Astrocyte (in vitro differentiated cells and primary cell): ENCODE results near the gene NUPR2. TPM values are rescaled to one million over a fixed set of nuclear protein-coding genes. Genes with fewer than 3 reads are reported as not detected.
"Not testable (repeated sequence)": the region's sequence is repeated elsewhere in the genome, so short reads cannot be mapped to it uniquely, and the experiment has no call there.

Experiments used
- DNase-seq: peaks from one replicate; pipeline ENCODE4 v3.0.0-alpha.2; 2010; ENCODE audit warnings: low read depth
- FAIRE-seq: peaks from 2 replicates; lab custom pipeline; 2011; peaks lifted over from hg19 to GRCh38; lab: Jason Lieb, UNC
- H2AFZ ChIP-seq: 2 replicates; pipeline ENCODE4 v1.6.0; 2012; ENCODE audit warnings: low read depth, low read length, inconsistent platforms
- H3K27ac ChIP-seq: 2 replicates; pipeline ENCODE4 v1.5.1; 2011; ENCODE audit warnings: low read depth, low read length, inconsistent platforms
- H3K27me3 ChIP-seq: 2 replicates; pipeline ENCODE4 v1.6.0; 2011; ENCODE audit warnings: low read length, inconsistent platforms; ENCODE audit not compliant: insufficient read depth
- H3K36me3 ChIP-seq: 2 replicates; pipeline ENCODE4 v1.5.1; 2011; ENCODE audit warnings: low read length, inconsistent platforms; ENCODE audit not compliant: insufficient read depth
- H3K4me1 ChIP-seq: 2 replicates; pipeline ENCODE4 v1.5.1; 2011; ENCODE audit warnings: low read length, inconsistent platforms; ENCODE audit not compliant: insufficient read depth
- H3K4me2 ChIP-seq: 2 replicates; pipeline ENCODE4 v1.6.0; 2012; ENCODE audit warnings: low read length, inconsistent platforms
- H3K4me3 ChIP-seq: 2 replicates; pipeline ENCODE4 v1.5.1; 2011; ENCODE audit warnings: low read depth, mild to moderate bottlenecking, low read length, inconsistent platforms; ENCODE audit not compliant: insufficient read depth
- H3K79me2 ChIP-seq: 2 replicates; pipeline ENCODE4 v1.6.0; 2012; ENCODE audit warnings: mild to moderate bottlenecking, low read length, inconsistent platforms; ENCODE audit not compliant: insufficient read depth
- H3K9ac ChIP-seq: 2 replicates; pipeline ENCODE4 v1.6.0; 2012; ENCODE audit warnings: mild to moderate bottlenecking, low read length, inconsistent platforms
- H3K9me3 ChIP-seq: 2 replicates; pipeline ENCODE4 v1.5.1; 2012; ENCODE audit warnings: low read depth, mild to moderate bottlenecking, low read length, inconsistent platforms; ENCODE audit not compliant: insufficient read depth
- H4K20me1 ChIP-seq: 2 replicates; pipeline ENCODE4 v1.6.0; 2012; ENCODE audit warnings: low read length, inconsistent platforms; ENCODE audit not compliant: insufficient read depth
- H3K27ac Mint-ChIP-seq: one replicate; pipeline ENCODE4 v1.8.0; 2021; ENCODE audit warnings: mild to moderate bottlenecking, mixed read lengths; ENCODE audit not compliant: unreplicated experiment
- H3K27me3 Mint-ChIP-seq: one replicate; pipeline ENCODE4 v1.8.0; 2021; ENCODE audit warnings: low read depth, mixed read lengths; ENCODE audit not compliant: unreplicated experiment
- H3K36me3 Mint-ChIP-seq: one replicate; pipeline ENCODE4 v1.8.0; 2021; ENCODE audit warnings: low read depth, mixed read lengths; ENCODE audit not compliant: unreplicated experiment
- H3K4me1 Mint-ChIP-seq: one replicate; pipeline ENCODE4 v1.8.0; 2021; ENCODE audit warnings: low read depth, mixed read lengths; ENCODE audit not compliant: unreplicated experiment
- H3K4me3 Mint-ChIP-seq: one replicate; pipeline ENCODE4 v1.8.0; 2021; ENCODE audit warnings: mild to moderate bottlenecking, moderate library complexity, mixed read lengths; ENCODE audit not compliant: unreplicated experiment
- H3K9me3 Mint-ChIP-seq: one replicate; pipeline ENCODE4 v1.8.0; 2021; ENCODE audit warnings: mild to moderate bottlenecking, mixed read lengths; ENCODE audit not compliant: unreplicated experiment
- CTCF ChIP-seq: IDR thresholded peaks from 2 replicates; pipeline ENCODE4 v1.5.1; 2011; ENCODE audit warnings: low read depth, mild to moderate bottlenecking, inconsistent platforms, low read length, moderate library complexity; ENCODE audit not compliant: insufficient read depth
- EZH2 ChIP-seq: IDR thresholded peaks from 2 replicates; pipeline ENCODE4 v1.6.1; 2012; ENCODE audit warnings: mild to moderate bottlenecking, low read length, inconsistent platforms; ENCODE audit not compliant: insufficient read depth
- total RNA-seq: library from RNA; stranded (reverse); gene quantifications from 2 replicates; pipeline ENCODE4 v1.2.1, GENCODE V29; 2021

NUPR2 gene
- total RNA-seq, 1 donor from 2014 or later, result not detected

DNA sequence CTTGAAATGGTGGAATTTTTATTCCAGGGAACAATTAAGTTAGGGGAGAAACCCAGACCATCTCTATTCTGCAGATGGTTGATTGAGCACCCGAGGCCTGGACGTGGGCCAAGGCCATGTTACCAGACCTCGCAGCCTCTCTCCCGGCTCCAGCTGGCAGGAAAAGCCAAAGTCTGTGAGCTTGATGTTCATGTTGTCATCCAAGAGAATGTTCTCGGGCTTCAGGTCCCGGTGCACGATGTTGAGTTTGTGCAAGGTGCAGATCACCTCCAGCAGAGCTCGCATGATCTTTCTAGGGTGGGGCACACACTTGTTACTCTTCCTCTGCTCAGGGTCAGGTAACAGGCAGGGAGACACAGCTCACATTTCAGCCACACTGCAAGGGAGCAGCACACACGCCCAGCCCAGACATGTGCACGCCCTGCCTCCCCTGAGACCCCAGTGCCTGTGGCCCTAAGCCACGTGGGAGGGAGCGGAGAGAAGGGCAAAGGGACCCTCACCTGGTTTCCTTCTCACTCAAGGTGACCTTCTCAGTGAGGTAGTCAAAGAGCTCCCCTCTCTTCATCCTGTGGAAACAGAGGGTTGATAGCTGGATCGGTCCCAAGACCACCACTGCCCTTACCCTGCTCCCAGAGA is 32.9 kb downstream of the NUPR2 start:
- Histone ChIP-seq H2AFZ (no peak overlapping the region), H3K9ac (no peak overlapping the region), H3K4me3 (no peak overlapping the region), H3K4me2 (no peak overlapping the region), H3K9me3 (no peaks in the 10 kb centered on the region), H3K79me2 (no peaks in the 10 kb centered on the region), H3K4me1 (peaks cover 11% of the 10 kb centered on the region), H4K20me1 (peaks cover 8% of the 10 kb centered on the region), H3K36me3 (peaks cover 4% of the 10 kb centered on the region), H3K27ac (no peak overlapping the region), H3K27me3 (no peaks in the 10 kb centered on the region)
- DNase-seq (no peak), FAIRE-seq (no peak)
- Mint-ChIP-seq H3K27me3 (no peaks in the 10 kb centered on the region), H3K4me1 (peaks cover 5% of the 10 kb centered on the region), H3K27ac (no peak overlapping the region), H3K9me3 (no peaks in the 10 kb centered on the region), H3K36me3 (peaks cover 8% of the 10 kb centered on the region), H3K4me3 (no peak overlapping the region)
- no peak for TF ChIP-seq EZH2
- no peak for TF ChIP-seq CTCF

DNA sequence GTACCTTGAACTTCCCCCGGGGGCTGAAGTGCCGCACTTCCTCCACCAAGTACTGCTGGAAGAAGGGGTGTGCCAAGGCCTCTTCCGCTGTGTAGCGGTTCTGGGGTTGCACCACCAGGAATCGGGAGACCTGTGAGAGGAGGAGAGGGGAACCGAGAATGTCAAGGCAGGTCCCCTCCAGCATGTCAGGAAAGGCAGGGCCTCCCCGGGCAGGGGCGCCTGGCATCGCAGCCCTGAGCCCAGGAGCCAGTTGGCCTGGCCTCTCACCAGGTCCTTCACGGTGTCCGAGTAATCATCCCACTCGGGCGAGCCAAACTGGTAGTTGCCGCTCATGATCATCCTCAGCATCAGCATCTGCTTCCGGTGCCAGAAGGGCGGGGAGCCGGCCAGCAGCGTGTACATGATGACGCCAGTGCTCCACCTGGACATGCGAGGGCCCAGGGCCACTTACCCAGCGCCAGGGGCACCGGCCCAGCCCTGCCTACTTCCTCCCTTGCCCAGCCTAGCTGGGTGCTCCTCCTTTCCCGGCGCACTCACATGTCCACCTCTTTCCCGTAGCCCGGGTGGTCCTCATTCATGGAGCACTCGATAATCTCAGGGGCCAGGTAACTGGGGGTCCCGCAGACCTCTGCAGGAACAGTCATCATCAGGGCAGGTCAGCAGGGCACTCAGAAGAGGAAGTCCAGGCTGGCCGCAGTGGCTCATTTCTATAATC is 34.4 kb downstream of the NUPR2 start:
- Mint-ChIP-seq H3K4me1 (peaks cover 5% of the 10 kb centered on the region), H3K4me3 (no peak overlapping the region), H3K36me3 (peaks cover 8% of the 10 kb centered on the region), H3K27me3 (no peaks in the 10 kb centered on the region), H3K27ac (no peak overlapping the region), H3K9me3 (no peaks in the 10 kb centered on the region)
- Histone ChIP-seq H3K9me3 (no peaks in the 10 kb centered on the region), H3K4me3 (no peak overlapping the region), H2AFZ (no peak overlapping the region), H3K79me2 (no peaks in the 10 kb centered on the region), H4K20me1 (peaks cover 8% of the 10 kb centered on the region), H3K27ac (no peak overlapping the region), H3K9ac (no peak overlapping the region), H3K4me1 (peaks cover 11% of the 10 kb centered on the region), H3K27me3 (no peaks in the 10 kb centered on the region), H3K36me3 (peaks cover 6% of the 10 kb centered on the region), H3K4me2 (no peak overlapping the region)
- FAIRE-seq, result no peak
- no peak for DNase-seq
- TF ChIP-seq EZH2 (no peak), CTCF (no peak)

- H3K4me3 ChIP-seq, FAIRE-seq, H3K9me3 ChIP-seq, DNase-seq, H3K27me3 Mint-ChIP-seq, H3K27ac ChIP-seq, H3K27ac Mint-ChIP-seq, H3K9ac ChIP-seq, H2AFZ ChIP-seq, H3K4me1 Mint-ChIP-seq, H3K36me3 ChIP-seq, H3K9me3 Mint-ChIP-seq, H3K4me2 ChIP-seq, H3K4me3 Mint-ChIP-seq, H3K79me2 ChIP-seq, H4K20me1 ChIP-seq, H3K27me3 ChIP-seq: not testable (repeated sequence)
- H3K4me1 ChIP-seq, result peaks cover 11% of the 10 kb centered on the region
- H3K36me3 Mint-ChIP-seq, result peaks cover 11% of the 10 kb centered on the region
Measured at GRCh38 chr7:56080726-56081435, 35.3 kb downstream of the NUPR2 start.
